MM.1S (cell line): ENCODE data around the gene ZDHHC11B.
"Not testable (repeated sequence)": the region's sequence is repeated elsewhere in the genome, so short reads cannot be mapped to it uniquely, and the experiment has no call there.

ENCODE experiments used
- DNase-seq: peaks from one replicate; pipeline ENCODE4 v3.0.0-alpha.2; 2015
- H2AFZ ChIP-seq: fragments of 300-600 bp; sonication (generic); 2 replicates; pipeline ENCODE4 v1.6.0; 2016; ENCODE audit warnings: antibody characterized with exemption, low read length
- H3F3A ChIP-seq: fragments of 300-600 bp; sonication (generic); 2 replicates; pipeline ENCODE4 v1.6.1; 2016; ENCODE audit warnings: mild to moderate bottlenecking, antibody characterized with exemption, low read length, moderate library complexity, mixed read lengths; ENCODE audit not compliant: insufficient read depth
- H3K27ac ChIP-seq: fragments of 300-600 bp; sonication (generic); 2 replicates; pipeline ENCODE4 v1.5.1; 2016; ENCODE audit warnings: mild to moderate bottlenecking, low read length
- H3K27me3 ChIP-seq: fragments of 300-600 bp; sonication (generic); replicated peaks from 2 replicates; pipeline ENCODE4 v1.6.0; 2016; ENCODE audit warnings: low read length; ENCODE audit not compliant: insufficient read depth
- H3K36me3 ChIP-seq: fragments of 300-600 bp; sonication (generic); replicated peaks from 2 replicates; pipeline ENCODE4 v1.6.1; 2016; ENCODE audit warnings: mild to moderate bottlenecking, low read length, mixed read lengths; ENCODE audit not compliant: insufficient read depth
- H3K4me1 ChIP-seq: fragments of 300-600 bp; sonication (generic); 2 replicates; pipeline ENCODE4 v1.6.1; 2016; ENCODE audit warnings: low read length, mixed read lengths
- H3K4me2 ChIP-seq: fragments of 300-600 bp; sonication (generic); 2 replicates; pipeline ENCODE4 v1.6.0; 2016; ENCODE audit warnings: low read depth, low read length
- H3K4me3 ChIP-seq: fragments of 300-600 bp; sonication (generic); 2 replicates; pipeline ENCODE4 v1.5.1; 2016; ENCODE audit warnings: low read length, mixed read lengths
- H3K79me2 ChIP-seq: fragments of 300-600 bp; sonication (generic); 2 replicates; pipeline ENCODE4 v1.6.1; 2016; ENCODE audit warnings: mixed run types, low read length, mixed read lengths
- H3K9ac ChIP-seq: fragments of 300-600 bp; sonication (generic); 2 replicates; pipeline ENCODE4 v1.6.1; 2016; ENCODE audit warnings: low read length, mixed read lengths
- H3K9me2 ChIP-seq: fragments of 300-600 bp; sonication (generic); replicated peaks from 2 replicates; pipeline ENCODE4 v1.6.1; 2016; ENCODE audit warnings: mild to moderate bottlenecking, low read length, mixed read lengths; ENCODE audit not compliant: insufficient read depth
- H3K9me3 ChIP-seq: fragments of 300-600 bp; sonication (generic); replicated peaks from 2 replicates; pipeline ENCODE4 v1.6.1; 2016; ENCODE audit warnings: mild to moderate bottlenecking, low read length, mixed read lengths; ENCODE audit not compliant: insufficient read depth
- H4K20me1 ChIP-seq: fragments of 300-600 bp; sonication (generic); 2 replicates; pipeline ENCODE4 v1.6.1; 2016; ENCODE audit warnings: mild to moderate bottlenecking, low read length, moderate library complexity, mixed read lengths; ENCODE audit not compliant: insufficient read depth
- CTCF ChIP-seq: fragments of 300-600 bp; sonication (generic); IDR thresholded peaks from 2 replicates; pipeline ENCODE4 v1.5.1; 2016; ENCODE audit warnings: antibody characterized with exemption, low read length, mixed read lengths
- EZH2 ChIP-seq: fragments of 300-600 bp; sonication (generic); optimal IDR thresholded peaks from 2 replicates; pipeline ENCODE3; 2017; ENCODE audit warnings: low read depth, mild to moderate bottlenecking, antibody characterized with exemption, low read length, mixed read lengths
- EZH2phosphoT487 ChIP-seq: fragments of 300-600 bp; sonication (generic); IDR thresholded peaks from 2 replicates; pipeline ENCODE4 v1.6.1; 2018; ENCODE audit warnings: antibody characterized with exemption, low read length

Gene ZDHHC11B

DNA sequence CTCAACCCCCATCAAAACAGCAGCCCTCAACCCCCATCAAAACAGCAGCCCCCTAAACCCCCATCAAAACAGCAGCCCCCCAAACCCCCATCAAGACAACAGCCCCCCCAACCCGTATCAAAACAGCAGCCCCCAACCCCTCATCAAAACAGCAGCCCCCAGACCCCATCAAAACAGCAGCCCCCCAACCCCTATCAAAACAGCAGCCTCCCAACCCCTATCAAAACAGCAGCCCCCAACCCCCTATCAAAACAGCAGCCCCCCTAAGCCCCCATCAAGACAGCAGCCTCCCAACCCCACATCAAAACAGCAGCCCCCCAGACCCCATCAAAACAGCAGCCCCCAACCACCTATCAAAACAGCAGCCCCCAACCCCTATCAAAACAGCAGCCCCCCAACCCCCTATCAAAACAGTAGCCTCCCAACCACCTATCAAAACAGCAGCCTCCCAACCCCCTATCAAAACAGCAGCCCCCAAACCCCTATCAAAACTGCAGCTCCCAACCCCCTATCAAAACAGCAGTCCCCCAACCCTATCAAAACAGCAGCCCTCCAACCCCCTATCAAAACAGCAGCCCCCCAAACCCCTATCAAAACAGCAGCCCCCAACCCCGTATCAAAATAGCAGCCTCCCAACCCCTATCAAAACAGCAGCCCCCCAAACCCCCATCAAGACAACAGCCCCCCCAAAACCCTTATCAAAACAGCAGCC is 92.6 kb downstream of the ZDHHC11B start:
- H3K4me1 ChIP-seq: no peaks in the 10 kb centered on the region
- no peak for DNase-seq
- H4K20me1 ChIP-seq: no peaks in the 10 kb centered on the region
- H3K4me2 ChIP-seq: peak overlapping the region; percentile 84; the same call in 1 of the 2 replicates
- no peak overlapping the region for H3K27ac ChIP-seq
- TF ChIP-seq EZH2 (no peak), CTCF (no peak), EZH2phosphoT487 (no peak)
- H3K9me2 ChIP-seq: no peaks in the 10 kb centered on the region
- H3K9me3 ChIP-seq: no peaks in the 10 kb centered on the region
- peak overlapping the region; percentile 29; the same call in 1 of the 2 replicates for H3K9ac ChIP-seq
- H3K27me3 ChIP-seq: no peaks in the 10 kb centered on the region
- no peaks in the 10 kb centered on the region for H3F3A ChIP-seq
- H2AFZ ChIP-seq: no peak overlapping the region
- H3K4me3 ChIP-seq: peak overlapping the region; percentile 64
- no peaks in the 10 kb centered on the region for H3K79me2 ChIP-seq
- H3K36me3 ChIP-seq: no peaks in the 10 kb centered on the region

DNA sequence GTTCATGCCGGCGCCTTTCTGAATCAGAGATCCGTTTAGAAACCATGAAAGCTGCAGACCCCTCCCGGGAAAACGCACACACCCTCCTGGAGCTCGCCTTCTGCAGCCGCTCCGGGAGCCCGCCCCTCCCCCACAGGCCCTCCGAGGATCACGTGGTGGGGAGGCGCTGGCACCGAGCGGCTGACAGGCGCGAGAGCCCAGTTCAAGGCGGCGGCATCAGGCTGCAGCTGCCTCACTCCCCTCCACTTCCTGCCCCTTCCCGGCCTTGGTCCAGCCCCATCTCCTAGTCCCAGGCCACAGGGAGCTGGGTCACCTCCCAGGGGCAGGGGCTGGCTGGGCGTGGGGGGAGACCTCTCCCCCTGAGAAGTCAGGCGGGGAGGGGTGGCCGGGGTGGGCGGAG is 93.5 kb downstream of the ZDHHC11B start:
- H3K9me3 ChIP-seq, H3K4me2 ChIP-seq, H3K9me2 ChIP-seq: not testable (repeated sequence)

DNA sequence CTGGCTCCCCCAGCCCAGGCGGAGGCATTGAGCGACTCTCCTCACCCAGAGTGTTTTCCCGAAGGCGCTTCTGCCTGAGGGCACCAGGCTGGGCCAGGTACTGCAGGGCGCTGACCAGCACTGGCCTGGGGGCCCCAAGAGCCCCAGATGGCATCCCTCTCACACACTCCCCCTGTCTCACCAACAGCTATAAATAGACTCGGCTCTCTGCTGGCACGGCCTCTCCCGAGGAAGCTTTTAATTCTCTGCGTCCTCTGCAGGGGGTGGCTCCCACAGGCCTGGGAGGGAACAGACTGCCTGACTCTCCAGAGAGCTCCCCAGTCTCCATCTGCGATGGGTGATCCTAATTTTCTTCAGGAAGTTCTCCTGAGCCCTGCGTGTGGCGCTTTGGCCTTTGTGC is 94.2 kb downstream of the ZDHHC11B start:
- H3K27me3 ChIP-seq, H2AFZ ChIP-seq, H3K36me3 ChIP-seq, DNase-seq, H3K9ac ChIP-seq, H3K4me3 ChIP-seq, H3K9me3 ChIP-seq, H3K27ac ChIP-seq, H3K4me1 ChIP-seq, H4K20me1 ChIP-seq, H3K9me2 ChIP-seq, H3F3A ChIP-seq, H3K79me2 ChIP-seq, H3K4me2 ChIP-seq: not testable (repeated sequence)

More for the DNA sequence above, 93.5 kb downstream of the ZDHHC11B start:
- H3K27ac ChIP-seq, H3K36me3 ChIP-seq, H3K79me2 ChIP-seq, H3K27me3 ChIP-seq, H3K9ac ChIP-seq, H3K4me3 ChIP-seq, H3F3A ChIP-seq, H4K20me1 ChIP-seq, DNase-seq, H3K4me1 ChIP-seq, H2AFZ ChIP-seq: not testable (repeated sequence)

DNA sequence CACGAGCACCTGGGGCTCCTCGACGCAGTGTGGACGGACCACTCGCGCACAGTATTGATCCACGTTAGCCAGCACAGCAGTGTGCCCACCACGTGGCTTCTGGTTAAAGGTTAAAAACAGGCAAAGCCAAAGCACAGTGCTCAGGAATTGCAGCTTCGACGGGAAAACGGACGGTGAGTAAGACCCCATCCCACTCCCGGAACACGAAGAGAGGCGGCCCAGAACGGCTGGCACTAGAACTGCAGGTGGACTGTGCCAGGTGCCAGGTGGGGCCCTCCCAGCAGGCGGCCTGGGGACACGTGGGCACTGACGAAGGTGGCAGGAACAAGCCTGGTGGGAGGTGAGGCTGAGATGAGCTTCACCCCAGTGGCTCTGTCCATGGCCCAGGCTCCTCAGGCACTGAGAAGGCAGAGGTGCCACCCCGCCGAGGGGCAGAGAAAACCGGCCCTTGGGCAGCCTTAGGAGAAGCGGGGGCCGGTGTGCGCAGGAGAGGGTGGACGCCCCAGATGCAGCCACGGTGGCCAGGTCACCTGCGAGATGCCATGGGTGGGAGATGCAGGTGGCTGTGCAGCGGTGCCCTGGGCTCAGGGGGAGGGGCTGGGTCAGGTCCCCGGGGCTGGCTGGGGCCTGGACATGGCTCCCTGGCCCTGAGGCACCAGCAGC is 96.0 kb downstream of the ZDHHC11B start:
- not testable (repeated sequence) for H3K4me1 ChIP-seq, H2AFZ ChIP-seq, H4K20me1 ChIP-seq, H3K36me3 ChIP-seq, H3K4me3 ChIP-seq, H3K27ac ChIP-seq, H3K9me2 ChIP-seq, H3K4me2 ChIP-seq, H3K27me3 ChIP-seq, H3K9me3 ChIP-seq, H3F3A ChIP-seq, H3K9ac ChIP-seq, H3K79me2 ChIP-seq, DNase-seq

DNA sequence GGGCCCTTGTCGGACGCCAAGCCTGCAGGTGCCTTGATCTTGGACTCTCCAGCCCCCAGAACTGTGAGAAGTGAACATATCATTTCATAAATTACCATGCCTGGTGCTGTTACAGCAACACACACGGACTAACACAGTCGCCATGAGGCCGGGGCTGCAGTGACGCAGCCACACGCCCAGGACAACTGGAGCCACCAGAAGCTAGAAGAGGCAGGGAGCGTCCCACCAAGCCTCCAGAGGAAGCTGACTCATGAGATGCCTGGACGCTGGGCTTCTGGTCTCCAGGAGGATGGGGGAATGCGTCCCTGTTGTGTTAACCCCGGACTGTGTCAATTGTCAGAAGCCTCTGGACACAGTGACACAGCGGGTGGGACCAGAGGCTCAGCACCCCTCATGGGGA is 97.6 kb downstream of the ZDHHC11B start:
- H3K4me2 ChIP-seq, H3K9me3 ChIP-seq, H3F3A ChIP-seq: not testable (repeated sequence)

GRCh38 chr5:686172-686523 is 98.4 kb downstream of the ZDHHC11B start:
- not testable (repeated sequence) for H3K27me3 ChIP-seq, H2AFZ ChIP-seq, H3K79me2 ChIP-seq, H3K9me3 ChIP-seq, H3K4me3 ChIP-seq, H3K4me2 ChIP-seq, H3K9me2 ChIP-seq, H4K20me1 ChIP-seq, H3K36me3 ChIP-seq, H3K9ac ChIP-seq, DNase-seq, H3F3A ChIP-seq, H3K4me1 ChIP-seq, H3K27ac ChIP-seq

More for the DNA sequence above, 97.6 kb downstream of the ZDHHC11B start:
- H3K9me2 ChIP-seq, H3K4me3 ChIP-seq, H3K36me3 ChIP-seq, H3K27me3 ChIP-seq, H4K20me1 ChIP-seq, H3K9ac ChIP-seq, DNase-seq, H3K4me1 ChIP-seq, H3K27ac ChIP-seq, H2AFZ ChIP-seq, H3K79me2 ChIP-seq: not testable (repeated sequence)
